CD14-positive monocyte (primary cell): Measurements from ENCODE around the gene ZDHHC14. TPM values are rescaled to one million over a fixed set of nuclear protein-coding genes. Genes with fewer than 3 reads are reported as not detected.

Experiments
- DNase-seq, 3 donors: peaks; one replicate each; pipeline ENCODE4 v3.0.0-alpha.2; 2011 to 2022
- H2AFZ ChIP-seq: 2 replicates; pipeline ENCODE4 v1.6.0; 2012; ENCODE audit warnings: mild to moderate bottlenecking, low read depth, low read length, inconsistent platforms; ENCODE audit not compliant: insufficient read depth, poor library complexity, severe bottlenecking
- H3K27ac ChIP-seq, 2 donors: 1 replicate in 1 of 2; 2 replicates in 1 of 2; pipeline ENCODE4 v1.5.1; 2012 to 2013; ENCODE audit warnings: low read length in 2 of 2, control low read depth in 1 of 2, inconsistent platforms in 1 of 2, low read depth in 1 of 2, mild to moderate bottlenecking in 1 of 2
- H3K27me3 ChIP-seq, 2 donors: one replicate each; pipeline versions ENCODE4 v1.6.0 to v1.6.1; 2011 to 2013; ENCODE audit warnings: low read length in 2 of 2; ENCODE audit not compliant: control insufficient read depth in 2 of 2, insufficient read depth in 2 of 2
- H3K36me3 ChIP-seq, 2 donors: replicated peaks in 1 of 2; 1 replicate in 1 of 2; 2 replicates in 1 of 2; pipeline versions ENCODE4 v1.5.1 to v1.6.1; 2012 to 2013; ENCODE audit warnings: low read length in 2 of 2, control low read depth in 1 of 2, inconsistent platforms in 1 of 2, mild to moderate bottlenecking in 1 of 2; ENCODE audit not compliant: insufficient read depth in 2 of 2, control insufficient read depth in 1 of 2
- H3K4me1 ChIP-seq, 2 donors: 1 replicate in 1 of 2; 2 replicates in 1 of 2; pipeline versions ENCODE4 v1.5.1 to v1.6.1; 2012 to 2013; ENCODE audit warnings: low read length in 2 of 2, control low read depth in 1 of 2, inconsistent platforms in 1 of 2, mild to moderate bottlenecking in 1 of 2, moderate library complexity in 1 of 2; ENCODE audit not compliant: insufficient read depth in 2 of 2, control insufficient read depth in 1 of 2
- H3K4me2 ChIP-seq: replicated peaks from 2 replicates; pipeline ENCODE3; 2012; ENCODE audit warnings: low read length, moderate library complexity, mild to moderate bottlenecking; ENCODE audit not compliant: poor library complexity, severe bottlenecking; ENCODE audit errors: extremely low read depth
- H3K4me3 ChIP-seq, 3 experiments: fragments of 200-600 bp in 1 of 3; sonication (generic) in 1 of 3; replicated peaks in 1 of 3; 1 replicate in 2 of 3; 2 replicates in 1 of 3; pipeline ENCODE4 v1.5.1; 2011 to 2013; ENCODE audit warnings: low read length in 3 of 3, mild to moderate bottlenecking in 3 of 3, control low read depth in 2 of 3, low read depth in 2 of 3, inconsistent platforms in 1 of 3, moderate library complexity in 1 of 3
- H3K79me2 ChIP-seq: 2 replicates; pipeline ENCODE4 v1.6.0; 2012; ENCODE audit warnings: mild to moderate bottlenecking, control low read depth, inconsistent platforms, low read length, moderate library complexity; ENCODE audit not compliant: insufficient read depth
- H3K9ac ChIP-seq: 2 replicates; pipeline ENCODE4 v1.6.0; 2017; ENCODE audit warnings: low read length, mild to moderate bottlenecking; ENCODE audit not compliant: insufficient read depth, poor library complexity, severe bottlenecking
- H3K9me3 ChIP-seq, 2 donors: replicated peaks in 1 of 2; 1 replicate in 1 of 2; 2 replicates in 1 of 2; pipeline versions ENCODE4 v1.5.1 to v1.6.1; 2012 to 2013; ENCODE audit warnings: low read length in 2 of 2, control low read depth in 1 of 2; ENCODE audit not compliant: control insufficient read depth in 1 of 2, insufficient read depth in 1 of 2
- H4K20me1 ChIP-seq: 2 replicates; pipeline ENCODE4 v1.6.0; 2012; ENCODE audit warnings: mild to moderate bottlenecking, low read length, control low read depth, moderate library complexity; ENCODE audit not compliant: insufficient read depth
- H3K27ac Mint-ChIP-seq, 7 donors: one replicate each; pipeline ENCODE4 v1.8.0; 2020; ENCODE audit warnings: mild to moderate bottlenecking in 7 of 7, mixed read lengths in 7 of 7, moderate library complexity in 6 of 7, inconsistent platforms in 2 of 7
- H3K27me3 Mint-ChIP-seq, 3 donors: one replicate each; pipeline ENCODE4 v1.8.0; 2021 to 2022; ENCODE audit warnings: low read depth in 3 of 3, mild to moderate bottlenecking in 3 of 3, mixed read lengths in 3 of 3, moderate library complexity in 3 of 3, inconsistent platforms in 1 of 3
- H3K36me3 Mint-ChIP-seq, 2 donors: one replicate each; pipeline ENCODE4 v1.8.0; 2020; ENCODE audit warnings: mixed read lengths in 2 of 2, inconsistent platforms in 1 of 2, mild to moderate bottlenecking in 1 of 2
- H3K4me1 Mint-ChIP-seq: one replicate; pipeline ENCODE4 v1.8.0; 2020; ENCODE audit warnings: mild to moderate bottlenecking, mixed read lengths
- H3K4me3 Mint-ChIP-seq, 2 donors: one replicate each; pipeline ENCODE4 v1.8.0; 2020; ENCODE audit warnings: mild to moderate bottlenecking in 2 of 2, mixed read lengths in 2 of 2, moderate library complexity in 1 of 2
- H3K9me3 Mint-ChIP-seq, 7 donors: one replicate each; pipeline ENCODE4 v1.8.0; 2020 to 2022; ENCODE audit warnings: mixed read lengths in 7 of 7, mild to moderate bottlenecking in 6 of 7, moderate library complexity in 6 of 7, inconsistent platforms in 2 of 7
- CTCF ChIP-seq: fragments of 200-600 bp; IDR thresholded peaks from one replicate; pipeline ENCODE4 v1.8.0; 2022; ENCODE audit warnings: antibody characterized with exemption, mild to moderate bottlenecking
- WGBS: methylation state at CpG from one replicate; pipeline ENCODE4 v1.1.5; 2013; ENCODE audit warnings: missing lambda C conversion rate; ENCODE audit not compliant: insufficient coverage; 5-methylcytosine and 5-hydroxymethylcytosine counted together
- intact Hi-C, 2 donors: fragments of 100-400 bp; cut with micrococcal nuclease; formaldehyde crosslinking; loops; one replicate each; pipeline versions ENCODE4 v1.15.0 to v1.15.1; 2023
- polyA plus RNA-seq, 3 donors: library from polyadenylated mRNA; depleted of rRNA in 1 of 3; unstranded in 2 of 3; stranded (reverse) in 1 of 3; fragments of 300-500 nt in 2 of 3; fragments of >200 nt in 1 of 3; fragmentation: Illumina TruSeq in 2 of 3; gene quantifications; 1 replicate in 2 of 3; 2 replicates in 1 of 3; pipeline ENCODE4 v1.2.3, GENCODE V29; 2012 to 2021

Gene ZDHHC14
- polyA plus RNA-seq, 3 donors: 0.30 to 1.7 (median 0.93) TPM

GRCh38 chr6:157410045-157410444 lies 29.1 kb downstream of the ZDHHC14 start:
- no peak for DNase-seq
- TF ChIP-seq CTCF: no peak
- intact Hi-C loops: no loop called here
- Histone ChIP-seq H3K27me3 (no peaks in the 10 kb centered on the region), H3K9me3 (no peaks in the 10 kb centered on the region), H3K36me3 (no peaks in the 10 kb centered on the region), H3K79me2 (no peaks in the 10 kb centered on the region), H3K9ac (no peak overlapping the region), H3K4me3 (no peak overlapping the region), H4K20me1 (no peaks in the 10 kb centered on the region), H2AFZ (no peak overlapping the region), H3K27ac (no peak overlapping the region), H3K4me1 (no peaks in the 10 kb centered on the region), H3K4me2 (no peak overlapping the region)
- WGBS: 89% methylated on average over 5 of the region's 5 CpGs
- Mint-ChIP-seq H3K9me3 (peaks cover 0 to 5% (median 2%) of the 10 kb centered on the region in 7 donors), H3K4me3 (no peak overlapping the region), H3K27me3 (peaks cover 0 to 3% (median 1%) of the 10 kb centered on the region in 3 donors), H3K36me3 (no peaks in the 10 kb centered on the region), H3K4me1 (peaks cover 12% of the 10 kb centered on the region), H3K27ac (no peak overlapping the region)

- no peak overlapping the region for H3K4me3 Mint-ChIP-seq
- peaks cover 0 to 3% (median 1%) of the 10 kb centered on the region in 3 donors for H3K27me3 Mint-ChIP-seq
Measured at GRCh38 chr6:157411368-157411767, 30.4 kb downstream of the ZDHHC14 start.

More at GRCh38 chr6:157411368-157411767, 30.4 kb downstream of the ZDHHC14 start:
- H3K36me3 Mint-ChIP-seq: no peaks in the 10 kb centered on the region
- no peak overlapping the region for H2AFZ ChIP-seq
- H3K27ac Mint-ChIP-seq: peak overlapping the region in 2 of 7 donors; percentile 30 to 74
- H3K36me3 ChIP-seq: no peaks in the 10 kb centered on the region
- peaks cover 9% of the 10 kb centered on the region for H3K4me1 Mint-ChIP-seq
- no peaks in the 10 kb centered on the region for H3K27me3 ChIP-seq
- no peaks in the 10 kb centered on the region for H3K9me3 ChIP-seq
- H3K9me3 Mint-ChIP-seq: peaks cover 0 to 5% (median 2%) of the 10 kb centered on the region in 7 donors
- TF ChIP-seq CTCF: no peak
- H3K4me2 ChIP-seq: no peak overlapping the region
- H3K79me2 ChIP-seq: no peaks in the 10 kb centered on the region
- H4K20me1 ChIP-seq: no peaks in the 10 kb centered on the region
- H3K4me1 ChIP-seq: no peaks in the 10 kb centered on the region
- H3K9ac ChIP-seq: no peak overlapping the region
- no peak overlapping the region for H3K4me3 ChIP-seq
- no peak for DNase-seq
- no peak overlapping the region for H3K27ac ChIP-seq
- intact Hi-C loops: no loop called here
- no CpG with 5 or more reads among the region's 1 CpG for WGBS
